Measurements from ENCODE around the gene LEFTY1. TPM values are rescaled to one million over a fixed set of nuclear protein-coding genes. Genes with fewer than 3 reads are reported as not detected.
A peak's percentile ranks its signal among the peaks of the same experiment; 100 is the strongest.
"Not testable (repeated sequence)": the region's sequence is repeated elsewhere in the genome, so short reads cannot be mapped to it uniquely, and the experiment has no call there.

LEFTY1 gene
- total and polyA plus RNA-seq, 2 of the 13 experiments (the other 11 are each of a cell fraction or from before 2014, with no cell fraction given): 0.29 to 0.79 TPM

- DNase-seq (ENCODE audit: low spot score): peak; percentile 20
- CTCF ChIA-PET (ENCODE audit: low intra/inter-chr PET ratio, low total read pairs); ATAC-seq; H3K27me3 ChIP-seq (ENCODE audit: control insufficient read depth in 1 of 2, insufficient read depth in 2 of 2, low read length in 2 of 2); H3K4me2 ChIP-seq (ENCODE audit: low read depth, low read length); H4K20me1 ChIP-seq (ENCODE audit: insufficient read depth, low read length); in situ Hi-C loops (cut with HindIII; ENCODE audit: extremely low pct_ligation_motif_present, low pct_unique_long_range_greater_than_20kb); H3K27ac ChIP-seq (ENCODE audit: extremely low read length, insufficient read depth, low read length); intact Hi-C loops (cut with micrococcal nuclease; ENCODE audit: unreplicated experiment); H3K9ac ChIP-seq (ENCODE audit: insufficient read depth, low read depth, low read length); H3K4me3 ChIP-seq (replicated peaks in 1 of 3; ENCODE audit: insufficient read depth in 1 of 3, low read depth in 2 of 3, low read length in 3 of 3); FAIRE-seq; H3K79me2 ChIP-seq (ENCODE audit: insufficient read depth, low read length); H3K9me3 ChIP-seq (ENCODE audit: low read length); BruUV-seq (replicated peaks); H2AFZ ChIP-seq (ENCODE audit: low read length); H3K36me3 ChIP-seq (replicated peaks in 1 of 2; ENCODE audit: control insufficient read depth in 1 of 2, insufficient read depth in 2 of 2, low read length in 2 of 2): not testable (repeated sequence)
- 0 out of 2 replicates have a peak, but pooled peaks have one; percentile 33 for TF ChIP-seq SP5 (CRISPR knock-in tag; IDR thresholded peaks at IDR 0.05; ENCODE audit: borderline replicate concordance, low read depth)
- TF ChIP-seq BHLHE40 (IDR thresholded peaks at IDR 0.05; ENCODE audit: low read length): 0 out of 2 replicates have a peak, but pooled peaks have one; percentile 19
- TF ChIP-seq TEAD3 (CRISPR knock-in tag; optimal IDR thresholded peaks at IDR 0.05; ENCODE audit: borderline replicate concordance): peak; percentile 53
- POLR2A ChIA-PET: interaction anchor here (3.5 kb wide), 1 partner anchor 13 kb away, joined by 16 read pairs; the partner anchor contains the start of gene PYCR2
- peaks cover 37% of the 10 kb centered on the region for H3K4me1 ChIP-seq (ENCODE audit: insufficient read depth, low read length)
- WGBS (ENCODE audit: low lambda C conversion rate): 17% methylated on average over 8 of the region's 8 CpGs
Observed at GRCh38 chr1:225936086-225936485, 47.1 kb upstream of the LEFTY1 start.

GRCh38 chr1:225934711-225935110 is 45.8 kb upstream of the LEFTY1 start:
- Histone ChIP-seq H2AFZ (ENCODE audit: low read length) (no peak overlapping the region), H3K79me2 (ENCODE audit: insufficient read depth, low read length) (no peaks in the 10 kb centered on the region), H3K36me3 (replicated peaks in 1 of 2; ENCODE audit: control insufficient read depth in 1 of 2, insufficient read depth in 2 of 2, low read length in 2 of 2) (no peaks in the 10 kb centered on the region), H3K27me3 (ENCODE audit: control insufficient read depth in 1 of 2, insufficient read depth in 2 of 2, low read length in 2 of 2) (no peaks in the 10 kb centered on the region), H3K4me2 (ENCODE audit: low read depth, low read length) (no peak overlapping the region), H4K20me1 (ENCODE audit: insufficient read depth, low read length) (no peaks in the 10 kb centered on the region), H3K9me3 (ENCODE audit: low read length) (no peaks in the 10 kb centered on the region), H3K4me3 (replicated peaks in 1 of 3; ENCODE audit: insufficient read depth in 1 of 3, low read depth in 2 of 3, low read length in 3 of 3) (no peak overlapping the region), H3K4me1 (ENCODE audit: insufficient read depth, low read length) (peaks cover 25% of the 10 kb centered on the region), H3K27ac (ENCODE audit: extremely low read length, insufficient read depth, low read length) (no peak overlapping the region), H3K9ac (ENCODE audit: insufficient read depth, low read depth, low read length) (no peak overlapping the region)
- TF ChIP-seq ZNF354B (CRISPR knock-in tag; IDR thresholded peaks at IDR 0.05): no peak
- peak; percentile 35; the same call in 1 of the 2 replicates for TF ChIP-seq CREB1 (IDR thresholded peaks at IDR 0.05)
- TF ChIP-seq CREB1 (CRISPR knock-in tag; IDR thresholded peaks at IDR 0.05): no peak
- intact Hi-C loops (cut with micrococcal nuclease; ENCODE audit: unreplicated experiment) (no loop called here), in situ Hi-C loops (cut with HindIII; ENCODE audit: extremely low pct_ligation_motif_present, low pct_unique_long_range_greater_than_20kb) (no loop called here)
- ATAC-seq (no peak), DNase-seq (ENCODE audit: low spot score) (no peak), FAIRE-seq (no peak)
- CTCF ChIA-PET (ENCODE audit: low intra/inter-chr PET ratio, low total read pairs): no interaction called here
- POLR2A ChIA-PET: interaction anchor here (1.1 kb wide), 1 partner anchor 12 kb away, joined by 6 read pairs; no protein-coding TSS in a partner anchor
- no TSS peak for BruUV-seq (replicated peaks)
- WGBS (ENCODE audit: low lambda C conversion rate): 67% methylated on average over 5 of the region's 5 CpGs
